Right lobe of liver (tissue), 4 donors: ENCODE measurements around the gene EEIG1.

Experiments used
- POLR2A ChIP-seq: fragments of 450-650 bp; IDR thresholded peaks from one replicate; pipeline ENCODE4 v1.6.1; 2017; ENCODE audit warnings: antibody characterized with exemption, mild to moderate bottlenecking
- TF ChIP-seq, protein P1 (sequence below), 4 donors: fragments of 200-600 bp in 3 of 4; fragments of 450-650 bp in 1 of 4; IDR thresholded peaks; one replicate each; pipeline versions ENCODE4 v1.5.1 to v1.8.0; 2016 to 2022; ENCODE audit warnings: antibody characterized with exemption in 4 of 4, mild to moderate bottlenecking in 2 of 4
- donor health status: DM: no; HTN: no; CAD: no.
- donor health status: DM: no; HTN: no; CAD: no.
- donor health status: DM: no; HTN: yes; CAD: no.

DNA sequence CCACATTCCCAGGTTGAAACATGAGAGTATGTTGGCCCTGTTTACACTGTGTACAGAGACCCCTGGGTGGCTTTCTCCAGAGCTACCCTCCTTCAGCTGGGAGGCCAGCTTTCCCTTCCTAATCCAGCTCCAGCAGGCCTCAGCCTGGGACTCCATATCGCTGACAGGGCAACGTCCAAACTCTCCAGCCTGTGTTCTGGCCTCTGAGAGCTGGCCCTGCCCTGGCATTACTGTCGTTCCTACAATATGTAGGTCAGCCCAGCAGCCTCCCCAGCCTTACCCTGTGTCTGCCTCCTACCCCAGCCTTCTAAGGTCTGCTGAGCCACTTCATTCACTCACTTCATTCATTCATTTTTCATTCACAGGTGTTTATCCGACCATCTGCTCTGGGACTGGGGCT, 8.3 kb upstream of the EEIG1 start:
- TF ChIP-seq, protein P1, sequence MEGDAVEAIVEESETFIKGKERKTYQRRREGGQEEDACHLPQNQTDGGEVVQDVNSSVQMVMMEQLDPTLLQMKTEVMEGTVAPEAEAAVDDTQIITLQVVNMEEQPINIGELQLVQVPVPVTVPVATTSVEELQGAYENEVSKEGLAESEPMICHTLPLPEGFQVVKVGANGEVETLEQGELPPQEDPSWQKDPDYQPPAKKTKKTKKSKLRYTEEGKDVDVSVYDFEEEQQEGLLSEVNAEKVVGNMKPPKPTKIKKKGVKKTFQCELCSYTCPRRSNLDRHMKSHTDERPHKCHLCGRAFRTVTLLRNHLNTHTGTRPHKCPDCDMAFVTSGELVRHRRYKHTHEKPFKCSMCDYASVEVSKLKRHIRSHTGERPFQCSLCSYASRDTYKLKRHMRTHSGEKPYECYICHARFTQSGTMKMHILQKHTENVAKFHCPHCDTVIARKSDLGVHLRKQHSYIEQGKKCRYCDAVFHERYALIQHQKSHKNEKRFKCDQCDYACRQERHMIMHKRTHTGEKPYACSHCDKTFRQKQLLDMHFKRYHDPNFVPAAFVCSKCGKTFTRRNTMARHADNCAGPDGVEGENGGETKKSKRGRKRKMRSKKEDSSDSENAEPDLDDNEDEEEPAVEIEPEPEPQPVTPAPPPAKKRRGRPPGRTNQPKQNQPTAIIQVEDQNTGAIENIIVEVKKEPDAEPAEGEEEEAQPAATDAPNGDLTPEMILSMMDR (IDR thresholded peaks at IDR 0.05): no peak
- no peak for TF ChIP-seq POLR2A
